Hematopoietic multipotent progenitor cell treated with erythropoietin and hydrocortisone succinate and interleukin-3 and kit ligand, for 17 days (in vitro differentiated cells): Measurements from ENCODE around the gene IGF1R.
A peak's percentile ranks its signal among the peaks of the same experiment; 100 is the strongest.

ENCODE experiments used
- DNase-seq: peaks from one replicate; pipeline ENCODE4 v3.0.0-alpha.2; 2015; ENCODE audit warnings: low spot score

Gene IGF1R

GRCh38 chr15:98671060-98672008 is 23.0 kb downstream of the IGF1R start:
- DNase-seq: no peak

GRCh38 chr15:98673133-98673532 is 24.8 kb downstream of the IGF1R start:
- DNase-seq: no peak

DNA sequence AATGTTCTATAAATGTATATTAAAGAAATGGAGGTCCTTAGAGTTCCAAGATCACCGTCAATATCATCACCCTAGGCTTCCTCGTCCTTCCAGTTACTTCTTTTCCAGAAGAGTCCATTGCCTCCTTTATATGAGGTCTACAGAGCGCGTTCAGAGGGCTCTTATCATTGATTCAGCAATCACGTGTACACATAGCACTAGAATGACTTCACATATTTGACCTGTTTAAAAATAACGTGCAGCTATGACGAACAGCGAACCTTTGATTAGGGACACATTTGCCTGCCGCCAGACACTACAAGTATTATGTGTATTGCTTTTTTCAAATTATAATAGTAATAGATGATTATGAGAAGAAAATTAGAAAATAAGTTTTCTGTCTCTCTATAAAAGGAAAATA is 26.0 kb downstream of the IGF1R start:
- DNase-seq: no peak

GRCh38 chr15:98676586-98677270 is 28.4 kb downstream of the IGF1R start:
- DNase-seq: no peak

DNA sequence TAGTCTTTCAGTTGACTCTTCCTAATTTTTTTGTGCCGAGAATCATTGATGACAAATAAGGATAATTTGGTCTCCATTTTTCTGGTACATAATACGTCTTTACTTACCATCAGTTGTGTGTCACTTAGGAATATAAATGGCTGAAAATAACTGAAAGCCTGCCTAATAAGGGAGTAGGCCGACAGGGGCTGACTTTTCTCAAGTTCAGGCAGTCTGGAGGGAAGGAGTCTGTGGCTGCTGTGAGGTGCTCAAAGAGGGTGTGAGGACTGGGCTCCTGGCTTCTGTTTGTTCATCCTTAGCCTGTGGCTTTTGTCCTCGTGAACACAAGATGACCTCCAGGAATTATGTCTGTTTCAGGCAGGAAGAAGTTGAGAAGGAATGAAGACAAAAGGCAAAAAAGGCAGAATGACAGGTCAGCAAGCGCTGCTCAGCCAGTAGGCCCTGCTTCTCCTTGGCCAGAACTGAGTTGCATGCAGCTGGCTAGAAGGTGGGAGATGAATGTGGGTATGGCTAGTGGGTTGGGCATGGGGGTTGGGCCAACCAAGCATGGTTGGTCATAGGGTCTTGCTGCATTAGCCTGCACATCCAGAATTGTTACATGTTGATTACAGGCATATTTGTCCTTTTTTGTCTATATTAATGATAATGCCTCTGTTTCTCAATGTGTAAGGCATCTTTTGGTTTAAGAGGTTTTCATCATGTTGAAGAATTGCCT is 29.2 kb downstream of the IGF1R start:
- DNase-seq: no peak

- no peak for DNase-seq
These were observed 30.1 kb downstream of the IGF1R start for GRCh38 chr15:98678484-98678883.

- no peak for DNase-seq
These were observed 32.7 kb downstream of the IGF1R start for GRCh38 chr15:98681061-98681460.

DNA sequence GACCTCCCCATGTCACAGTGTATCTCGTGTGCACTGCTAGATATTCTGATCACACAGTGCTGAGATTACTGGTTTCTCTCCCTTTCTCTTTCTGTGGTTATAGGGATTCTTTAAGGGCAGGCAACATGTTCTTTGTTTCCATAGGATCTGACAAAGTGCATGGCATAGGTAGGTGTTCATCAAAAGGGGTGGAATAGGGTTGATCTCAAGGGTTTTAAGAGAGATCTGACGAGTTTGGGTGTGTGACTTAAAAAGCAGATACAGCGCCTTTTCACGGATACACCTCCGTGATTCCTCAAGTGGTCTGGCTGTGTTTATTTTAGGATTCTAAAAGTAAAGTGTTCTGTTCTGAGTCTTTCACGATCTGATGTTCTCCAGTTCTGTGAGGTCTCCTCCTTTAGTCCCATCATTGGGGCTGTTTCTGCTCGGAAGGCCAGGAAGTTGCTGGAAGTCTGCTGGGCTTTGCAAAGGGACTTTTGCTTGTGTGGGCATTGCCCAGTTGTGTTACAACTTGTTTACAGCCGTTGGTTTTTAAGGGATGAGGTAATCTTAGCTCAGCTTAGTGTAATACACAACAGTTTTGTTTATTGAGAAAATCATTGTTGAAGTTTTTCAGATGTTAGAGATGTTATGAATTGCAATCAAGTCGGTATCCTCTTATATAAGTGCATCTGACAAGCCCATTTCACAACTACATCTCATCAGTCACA is 34.8 kb downstream of the IGF1R start:
- DNase-seq: no peak

DNA sequence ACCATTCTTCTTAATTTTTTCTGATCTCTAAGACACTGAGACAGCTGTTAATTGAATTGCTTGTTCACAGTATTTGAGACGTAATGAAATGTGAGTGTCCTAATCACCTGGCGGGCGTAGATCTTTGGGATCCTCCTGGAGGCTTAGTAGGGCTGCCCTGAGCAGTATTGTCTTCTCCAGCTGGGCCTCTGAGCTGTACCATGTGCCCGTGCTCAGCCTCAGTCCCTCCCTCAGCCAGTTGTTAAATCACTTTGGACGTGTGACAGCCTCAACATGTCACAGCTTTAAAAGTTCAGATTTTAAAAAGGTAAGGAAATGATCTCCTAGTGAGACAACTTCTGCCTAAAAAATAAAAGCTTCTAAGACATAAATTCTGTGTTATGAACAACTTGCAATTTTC is 35.5 kb downstream of the IGF1R start:
- DNase-seq: no peak

- DNase-seq: no peak
These were observed 36.1 kb downstream of the IGF1R start for GRCh38 chr15:98684436-98684835.

- no peak for DNase-seq
These were observed 36.7 kb downstream of the IGF1R start for GRCh38 chr15:98684995-98685525.

GRCh38 chr15:98686983-98687382 is 38.6 kb downstream of the IGF1R start:
- DNase-seq: no peak

DNA sequence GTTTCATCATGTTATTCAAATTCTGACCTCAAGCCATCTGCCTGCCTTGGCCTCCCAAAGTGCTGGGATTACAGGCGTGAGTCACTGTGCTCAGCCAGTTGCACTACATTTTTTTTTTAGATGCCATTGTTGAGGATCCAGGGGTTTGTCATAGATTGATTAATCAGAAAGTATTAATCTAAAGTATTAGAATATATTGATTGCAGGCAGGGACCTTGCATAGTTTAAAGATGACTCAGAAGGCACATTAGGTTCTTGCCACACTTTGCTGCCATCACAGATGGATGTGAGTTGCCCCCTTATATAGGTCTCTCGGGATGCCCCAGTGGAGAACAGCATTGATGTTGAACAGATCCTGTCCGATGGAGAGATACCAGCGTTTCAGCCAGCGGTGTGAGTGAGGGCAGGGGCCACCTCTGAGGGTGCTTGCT is 41.1 kb downstream of the IGF1R start:
- DNase-seq: no peak

GRCh38 chr15:98690272-98690950 is 42.1 kb downstream of the IGF1R start:
- no peak for DNase-seq

GRCh38 chr15:98692213-98692612 is 43.9 kb downstream of the IGF1R start:
- no peak for DNase-seq

DNA sequence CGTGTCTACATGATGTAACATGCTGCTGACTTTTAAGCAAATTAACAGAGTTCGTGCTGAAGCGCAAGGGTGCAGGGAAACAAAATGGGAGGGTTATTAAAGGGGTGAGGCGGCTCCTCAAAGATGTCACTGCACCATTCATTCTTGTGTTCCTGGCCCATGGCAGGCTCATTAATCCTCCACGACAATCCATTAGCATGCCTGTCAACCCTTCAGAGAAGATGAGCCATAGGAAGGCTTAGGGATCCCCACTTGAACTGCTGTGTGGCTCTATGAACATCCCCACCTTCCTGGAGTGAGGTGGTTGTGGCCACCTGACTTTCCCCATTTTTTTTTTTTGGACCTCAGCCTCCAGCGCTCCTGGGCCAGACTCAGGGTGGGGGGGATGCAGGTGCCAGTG is 45.8 kb downstream of the IGF1R start:
- no peak for DNase-seq

DNA sequence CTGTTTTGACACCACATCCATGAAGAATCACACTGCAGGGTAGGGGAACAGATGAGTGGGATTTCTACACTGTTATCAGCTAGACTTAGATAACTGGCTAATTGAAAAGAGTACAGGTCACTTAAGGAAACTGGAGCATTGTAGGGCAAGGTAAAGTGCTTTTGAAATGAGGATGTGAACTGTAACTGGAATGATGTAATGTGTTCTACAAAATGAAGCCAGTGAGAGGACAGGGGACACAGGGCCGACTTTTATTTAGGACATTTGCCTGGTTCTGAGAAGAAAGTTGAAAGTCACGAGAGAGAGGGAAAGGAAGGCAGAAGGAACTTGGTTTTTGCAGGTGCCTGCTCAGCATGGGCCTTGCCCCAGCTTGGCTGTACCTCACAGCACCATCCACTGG is 50.5 kb downstream of the IGF1R start:
- DNase-seq: no peak

DNA sequence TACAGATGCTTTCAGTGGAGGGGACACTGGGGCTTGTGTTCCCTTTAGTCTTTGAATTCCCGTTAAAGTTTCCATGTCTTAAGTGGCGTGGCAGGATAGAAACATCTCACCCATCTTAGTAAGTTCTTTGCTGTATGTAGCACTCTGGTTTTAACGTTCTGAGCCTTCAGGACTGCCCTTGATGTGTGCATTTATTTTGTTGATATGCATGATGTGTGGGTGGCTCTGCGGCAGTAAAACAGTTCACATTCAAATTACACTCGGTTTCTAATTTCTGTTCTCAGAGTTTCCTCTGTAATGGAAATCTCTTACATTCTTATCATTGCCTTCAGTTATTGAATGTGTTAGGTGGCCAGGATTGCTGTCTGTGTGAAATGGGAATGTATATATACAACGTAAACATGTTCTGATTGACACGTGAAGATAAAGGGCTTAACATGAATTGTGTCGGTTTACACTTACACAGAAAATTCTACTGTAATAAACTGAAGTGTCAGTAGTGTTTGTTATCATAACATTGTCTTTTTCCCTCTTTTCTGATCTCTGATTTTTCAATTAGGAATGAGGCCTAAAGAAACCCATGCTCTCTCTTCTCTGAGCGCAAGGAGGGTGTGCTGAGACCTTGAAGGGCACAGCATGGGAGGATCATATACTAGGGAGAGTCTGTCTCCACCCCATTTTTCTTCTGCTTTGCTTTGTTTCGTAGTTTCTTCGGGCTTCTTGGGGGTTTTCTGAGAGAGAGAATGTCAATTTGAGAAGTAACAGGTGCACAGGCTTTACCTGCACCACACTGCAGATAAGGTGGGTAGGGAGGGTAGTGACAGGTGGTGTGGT is 51.5 kb downstream of the IGF1R start:
- DNase-seq: no peak

- DNase-seq: no peak
These were observed 52.2 kb downstream of the IGF1R start for GRCh38 chr15:98700519-98700918.

DNA sequence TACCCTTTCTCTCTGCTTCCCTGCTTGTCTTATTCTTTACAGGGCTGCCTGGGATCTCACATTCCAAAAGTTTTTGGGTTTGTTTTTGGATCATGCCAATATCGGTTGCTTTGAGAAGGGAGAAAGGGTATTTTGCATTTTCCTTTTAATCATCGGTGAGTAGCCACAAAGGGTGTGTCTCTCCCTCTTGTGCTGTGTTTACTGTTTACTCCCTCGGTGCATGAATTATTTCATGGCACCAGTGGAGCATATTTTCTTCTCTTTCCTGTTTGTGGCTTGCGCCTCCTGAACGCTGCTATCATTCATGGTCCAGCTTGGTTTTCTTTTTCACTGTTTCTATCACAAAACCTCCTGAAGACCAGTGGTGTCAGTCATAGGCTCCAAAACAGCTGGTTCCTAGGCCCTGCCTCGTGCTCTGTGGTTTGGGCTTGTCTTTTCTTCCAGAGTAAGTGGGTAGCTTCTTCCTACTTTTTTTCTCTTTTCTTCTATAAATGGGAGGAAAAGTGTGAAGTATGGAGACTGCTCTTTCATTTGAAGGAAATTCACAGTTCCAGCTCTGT is 54.9 kb downstream of the IGF1R start:
- peak; percentile 59 for DNase-seq
